Measurements from ENCODE around the gene ANKDD1B.

GRCh38 chr5:75663579-75664284 is 52.5 kb downstream of the ANKDD1B start:
- TF ChIP-seq CTCF (IDR thresholded peaks at IDR 0.05) (no peak), POLR2A (IDR thresholded peaks at IDR 0.05) (no peak)

All from right lobe of liver (tissue), 4 donors.